Measurements from ENCODE around the gene RETREG1.

The RETREG1 gene

DNA sequence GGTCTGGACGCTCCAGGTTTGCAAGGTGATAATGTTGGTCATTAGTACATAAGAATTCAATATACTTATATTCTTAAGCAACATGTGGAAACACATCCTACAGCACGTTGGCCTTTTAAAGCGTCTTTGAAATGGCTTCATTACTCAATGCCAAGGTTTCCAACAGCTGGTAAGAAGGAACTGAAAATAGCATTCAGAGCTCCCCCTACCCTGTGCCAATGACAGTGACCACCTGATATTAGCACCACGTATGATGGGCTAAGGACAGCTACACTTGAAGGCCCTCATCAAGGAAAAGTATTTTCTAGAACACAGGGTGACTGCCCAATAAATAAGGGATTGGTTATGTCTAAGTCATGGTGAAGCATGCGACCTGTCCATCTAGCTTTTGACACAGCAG is 161.1 kb downstream of the RETREG1 start:
- Histone ChIP-seq H3K36me3 (ENCODE audit: control insufficient read depth in 1 of 2, insufficient read depth in 2 of 2, low read depth in 1 of 2, low read length in 2 of 2) (peaks cover 20 to 89% of the 10 kb centered on the region in 2 experiments), H3K9me3 (ENCODE audit: control insufficient read depth, low read length) (no peaks in the 10 kb centered on the region), H3K4me1 (ENCODE audit: control insufficient read depth, insufficient read depth, low read depth, low read length) (peaks cover 6% of the 10 kb centered on the region), H2BK15ac (ENCODE audit: low read depth, poor library complexity, severe bottlenecking) (no peak overlapping the region), H4K8ac (ENCODE audit: low read length) (no peak overlapping the region), H2BK5ac (ENCODE audit: low read depth, low read length, poor library complexity, severe bottlenecking) (no peak overlapping the region), H3K4ac (ENCODE audit: low read depth in 1 of 2, low read length in 2 of 2) (peak overlapping the region in 1 of 2 experiments; percentile 40), H3K9ac (ENCODE audit: low read length) (peak overlapping the region; percentile 75), H2BK12ac (ENCODE audit: low read length in 2 of 2) (no peak overlapping the region), H3K18ac (ENCODE audit: low read depth in 1 of 2, low read length in 2 of 2) (peak overlapping the region; percentile 34 to 40), H2AFZ (ENCODE audit: low read depth, low read length) (no peak overlapping the region), H3K4me2 (ENCODE audit: low read length, poor library complexity, severe bottlenecking) (no peak overlapping the region), H2BK120ac (ENCODE audit: low read depth, low read length) (no peak overlapping the region), H4K91ac (ENCODE audit: low read length) (peak overlapping the region; percentile 63), H3K79me1 (replicated peaks; ENCODE audit: low read length, poor library complexity, severe bottlenecking) (peaks cover 17% of the 10 kb centered on the region), H3K23ac (ENCODE audit: low read length in 2 of 2) (no peak overlapping the region), H3K27me3 (ENCODE audit: control insufficient read depth in 1 of 2, insufficient read depth in 1 of 2, low read length in 2 of 2) (no peaks in the 10 kb centered on the region), H3K4me3 (ENCODE audit: insufficient read depth in 1 of 2, low read depth in 1 of 2, low read length in 2 of 2) (no peak overlapping the region), H2AK5ac (ENCODE audit: low read length, severe bottlenecking) (no peak overlapping the region), H3K14ac (ENCODE audit: low read length in 2 of 2) (no peak overlapping the region), H3K27ac (ENCODE audit: low read length, poor library complexity, severe bottlenecking) (peak overlapping the region; percentile 1)
- DNase-seq, result no peak
- WGBS, result 94% methylated on average over 4 of the region's 5 CpGs

DNA sequence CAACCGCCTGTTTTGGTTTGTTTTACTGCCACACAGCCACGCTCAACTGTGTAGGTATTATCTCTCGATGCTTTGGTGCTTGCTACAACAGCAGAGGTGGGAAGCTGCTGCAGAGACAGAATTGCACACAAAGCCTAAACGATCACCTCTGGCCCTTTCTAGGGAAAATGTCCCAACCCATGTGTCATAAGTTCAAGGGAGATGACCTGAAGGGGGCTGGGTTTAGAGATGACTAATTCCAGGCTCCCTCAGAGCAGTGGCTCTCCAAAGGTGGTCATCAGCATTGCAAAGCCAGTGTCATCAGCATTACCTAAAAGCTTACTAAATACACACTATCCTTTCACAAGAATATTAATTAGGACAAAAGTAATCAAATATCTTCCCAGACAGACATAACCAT is 162.1 kb downstream of the RETREG1 start:
- Histone ChIP-seq H2BK15ac (ENCODE audit: low read depth, poor library complexity, severe bottlenecking) (no peak overlapping the region), H2BK120ac (ENCODE audit: low read depth, low read length) (no peak overlapping the region), H2BK12ac (ENCODE audit: low read length in 2 of 2) (peak overlapping the region in 1 of 2 experiments; percentile 3), H3K18ac (ENCODE audit: low read depth in 1 of 2, low read length in 2 of 2) (no peak overlapping the region), H4K8ac (ENCODE audit: low read length) (no peak overlapping the region), H2BK5ac (ENCODE audit: low read depth, low read length, poor library complexity, severe bottlenecking) (no peak overlapping the region), H3K27me3 (ENCODE audit: control insufficient read depth in 1 of 2, insufficient read depth in 1 of 2, low read length in 2 of 2) (no peaks in the 10 kb centered on the region), H2AFZ (ENCODE audit: low read depth, low read length) (no peak overlapping the region), H3K4ac (ENCODE audit: low read depth in 1 of 2, low read length in 2 of 2) (peak overlapping the region in 1 of 2 experiments; percentile 32), H3K79me1 (replicated peaks; ENCODE audit: low read length, poor library complexity, severe bottlenecking) (peaks cover 16% of the 10 kb centered on the region), H4K91ac (ENCODE audit: low read length) (no peak overlapping the region), H3K27ac (ENCODE audit: low read length, poor library complexity, severe bottlenecking) (no peak overlapping the region), H2AK5ac (ENCODE audit: low read length, severe bottlenecking) (no peak overlapping the region), H3K36me3 (ENCODE audit: control insufficient read depth in 1 of 2, insufficient read depth in 2 of 2, low read depth in 1 of 2, low read length in 2 of 2) (peaks cover 22 to 89% of the 10 kb centered on the region in 2 experiments), H3K14ac (ENCODE audit: low read length in 2 of 2) (no peak overlapping the region), H3K4me3 (ENCODE audit: insufficient read depth in 1 of 2, low read depth in 1 of 2, low read length in 2 of 2) (no peak overlapping the region), H3K9ac (ENCODE audit: low read length) (no peak overlapping the region), H3K4me1 (ENCODE audit: control insufficient read depth, insufficient read depth, low read depth, low read length) (peaks cover 5% of the 10 kb centered on the region), H3K23ac (ENCODE audit: low read length in 2 of 2) (no peak overlapping the region), H3K9me3 (ENCODE audit: control insufficient read depth, low read length) (no peaks in the 10 kb centered on the region), H3K4me2 (ENCODE audit: low read length, poor library complexity, severe bottlenecking) (no peak overlapping the region)
- no peak for DNase-seq
- 95% methylated on average over 4 of the region's 4 CpGs for WGBS

GRCh38 chr5:16453609-16454008 is 163.2 kb downstream of the RETREG1 start:
- Histone ChIP-seq H2BK15ac (ENCODE audit: low read depth, poor library complexity, severe bottlenecking) (no peak overlapping the region), H4K8ac (ENCODE audit: low read length) (no peak overlapping the region), H2BK120ac (ENCODE audit: low read depth, low read length) (no peak overlapping the region), H3K14ac (ENCODE audit: low read length in 2 of 2) (no peak overlapping the region), H3K18ac (ENCODE audit: low read depth in 1 of 2, low read length in 2 of 2) (no peak overlapping the region), H2BK5ac (ENCODE audit: low read depth, low read length, poor library complexity, severe bottlenecking) (no peak overlapping the region), H3K9me3 (ENCODE audit: control insufficient read depth, low read length) (no peaks in the 10 kb centered on the region), H2AK5ac (ENCODE audit: low read length, severe bottlenecking) (no peak overlapping the region), H3K4me2 (ENCODE audit: low read length, poor library complexity, severe bottlenecking) (no peak overlapping the region), H3K36me3 (ENCODE audit: control insufficient read depth in 1 of 2, insufficient read depth in 2 of 2, low read depth in 1 of 2, low read length in 2 of 2) (peaks cover 25 to 89% of the 10 kb centered on the region in 2 experiments), H3K27ac (ENCODE audit: low read length, poor library complexity, severe bottlenecking) (no peak overlapping the region), H2AFZ (ENCODE audit: low read depth, low read length) (no peak overlapping the region), H3K23ac (ENCODE audit: low read length in 2 of 2) (no peak overlapping the region), H2BK12ac (ENCODE audit: low read length in 2 of 2) (no peak overlapping the region), H3K4me1 (ENCODE audit: control insufficient read depth, insufficient read depth, low read depth, low read length) (peaks cover 5% of the 10 kb centered on the region), H3K4ac (ENCODE audit: low read depth in 1 of 2, low read length in 2 of 2) (no peak overlapping the region), H3K27me3 (ENCODE audit: control insufficient read depth in 1 of 2, insufficient read depth in 1 of 2, low read length in 2 of 2) (no peaks in the 10 kb centered on the region), H4K91ac (ENCODE audit: low read length) (no peak overlapping the region), H3K9ac (ENCODE audit: low read length) (no peak overlapping the region), H3K4me3 (ENCODE audit: insufficient read depth in 1 of 2, low read depth in 1 of 2, low read length in 2 of 2) (no peak overlapping the region), H3K79me1 (replicated peaks; ENCODE audit: low read length, poor library complexity, severe bottlenecking) (peaks cover 16% of the 10 kb centered on the region)
- DNase-seq, result no peak

- no peak overlapping the region for H2BK12ac ChIP-seq (ENCODE audit: low read length in 2 of 2)
- no peak overlapping the region for H3K4ac ChIP-seq (ENCODE audit: low read depth in 1 of 2, low read length in 2 of 2)
- no peaks in the 10 kb centered on the region for H3K27me3 ChIP-seq (ENCODE audit: control insufficient read depth in 1 of 2, insufficient read depth in 1 of 2, low read length in 2 of 2)
- peaks cover 14% of the 10 kb centered on the region for H3K79me1 ChIP-seq (replicated peaks; ENCODE audit: low read length, poor library complexity, severe bottlenecking)
- H3K14ac ChIP-seq (ENCODE audit: low read length in 2 of 2), result no peak overlapping the region
- no peak overlapping the region for H2BK15ac ChIP-seq (ENCODE audit: low read depth, poor library complexity, severe bottlenecking)
- H2BK5ac ChIP-seq (ENCODE audit: low read depth, low read length, poor library complexity, severe bottlenecking), result no peak overlapping the region
- no peak overlapping the region for H3K18ac ChIP-seq (ENCODE audit: low read depth in 1 of 2, low read length in 2 of 2)
- no peak overlapping the region for H2AFZ ChIP-seq (ENCODE audit: low read depth, low read length)
- H2AK5ac ChIP-seq (ENCODE audit: low read length, severe bottlenecking), result no peak overlapping the region
- DNase-seq, result no peak
- no peak overlapping the region for H3K4me2 ChIP-seq (ENCODE audit: low read length, poor library complexity, severe bottlenecking)
- no peak overlapping the region for H4K8ac ChIP-seq (ENCODE audit: low read length)
- no peak overlapping the region for H3K23ac ChIP-seq (ENCODE audit: low read length in 2 of 2)
- no peaks in the 10 kb centered on the region for H3K4me1 ChIP-seq (ENCODE audit: control insufficient read depth, insufficient read depth, low read depth, low read length)
- no peak overlapping the region for H2BK120ac ChIP-seq (ENCODE audit: low read depth, low read length)
- no peak overlapping the region for H3K9ac ChIP-seq (ENCODE audit: low read length)
- H4K91ac ChIP-seq (ENCODE audit: low read length), result no peak overlapping the region
- no peak overlapping the region for H3K27ac ChIP-seq (ENCODE audit: low read length, poor library complexity, severe bottlenecking)
- no peaks in the 10 kb centered on the region for H3K9me3 ChIP-seq (ENCODE audit: control insufficient read depth, low read length)
- 100% methylated on average over 1 of the region's 2 CpGs for WGBS
- no peak overlapping the region for H3K4me3 ChIP-seq (ENCODE audit: insufficient read depth in 1 of 2, low read depth in 1 of 2, low read length in 2 of 2)
- peaks cover 37 to 91% of the 10 kb centered on the region in 2 experiments for H3K36me3 ChIP-seq (ENCODE audit: control insufficient read depth in 1 of 2, insufficient read depth in 2 of 2, low read depth in 1 of 2, low read length in 2 of 2)
These were observed 166.6 kb downstream of the RETREG1 start for GRCh38 chr5:16450163-16450562.

Measured in mesenchymal stem cell (in vitro differentiated cells and primary cell).